H1 (cell line): ENCODE results near the gene SGSM1. TPM values are rescaled to one million over a fixed set of nuclear protein-coding genes. Genes with fewer than 3 reads are reported as not detected.

Experiments
- CTCF ChIA-PET: fragments of 300-600 bp; sonication (Branson Sonifier 250); formaldehyde crosslinking; loops from one replicate; lab custom pipeline; 2021; ENCODE audit not compliant: partially characterized antibody; lab: Charles Lee
- POLR2A ChIA-PET: fragments of 300-600 bp; sonication (Branson Sonifier 250); formaldehyde crosslinking; loops from one replicate; lab custom pipeline; 2021; ENCODE audit warnings: inconsistent platforms; ENCODE audit not compliant: partially characterized antibody; lab: Charles Lee
- DNase-seq, 2 experiments: peaks; one replicate each; pipeline versions ENCODE4 v3.0.0 to v3.0.0-alpha.2; 2010 to 2022; ENCODE audit warnings: low spot score in 2 of 2, low read depth in 1 of 2, mixed read lengths in 1 of 2
- FAIRE-seq: peaks from 2 replicates; lab custom pipeline; 2011; peaks lifted over from hg19 to GRCh38; lab: Jason Lieb, UNC
- H2AFZ ChIP-seq: 2 replicates; pipeline ENCODE4 v1.8.1; 2012; ENCODE audit warnings: low read length, inconsistent platforms
- H2AK5ac ChIP-seq: 2 replicates; pipeline ENCODE4 v1.6.1; 2013; ENCODE audit warnings: low read depth, low read length
- H2BK120ac ChIP-seq: replicated peaks from 2 replicates; pipeline ENCODE3; 2013; ENCODE audit warnings: low read depth, low read length, inconsistent platforms
- H2BK12ac ChIP-seq: 2 replicates; pipeline ENCODE4 v1.6.1; 2013; ENCODE audit warnings: low read depth, low read length
- H2BK15ac ChIP-seq: 2 replicates; pipeline ENCODE4 v1.6.1; 2013; ENCODE audit warnings: low read length
- H2BK20ac ChIP-seq: 2 replicates; pipeline ENCODE4 v1.6.1; 2013; ENCODE audit warnings: low read length
- H2BK5ac ChIP-seq: 2 replicates; pipeline ENCODE4 v1.6.1; 2013; ENCODE audit warnings: low read depth, low read length
- H3K14ac ChIP-seq: 2 replicates; pipeline ENCODE4 v1.6.1; 2013; ENCODE audit warnings: inconsistent platforms; ENCODE audit not compliant: insufficient read length
- H3K18ac ChIP-seq: 2 replicates; pipeline ENCODE4 v1.6.1; 2013; ENCODE audit warnings: low read length; ENCODE audit errors: extremely low read depth
- H3K23ac ChIP-seq: 2 replicates; pipeline ENCODE4 v1.6.1; 2013; ENCODE audit warnings: inconsistent platforms; ENCODE audit not compliant: insufficient read length
- H3K23me2 ChIP-seq: 2 replicates; pipeline ENCODE4 v1.6.1; 2013; ENCODE audit warnings: low read depth, low read length
- H3K27ac ChIP-seq: 2 replicates; pipeline ENCODE4 v1.6.1; 2011; ENCODE audit warnings: low read depth, low read length, inconsistent platforms
- H3K27me3 ChIP-seq, 4 experiments: replicated peaks in 1 of 4; 1 replicate in 1 of 4; 2 replicates in 3 of 4; pipeline versions ENCODE4 v1.6.1 to v1.8.1; 2011 to 2013; ENCODE audit warnings: low read length in 3 of 4, mild to moderate bottlenecking in 3 of 4, inconsistent platforms in 2 of 4, mixed read lengths in 2 of 4, moderate library complexity in 1 of 4; ENCODE audit not compliant: control insufficient read depth in 3 of 4, insufficient read depth in 3 of 4; ENCODE audit errors: extremely low read depth in 1 of 4
- H3K36me3 ChIP-seq, 4 experiments: 2 replicates each; pipeline versions ENCODE4 v1.6.1 to v1.8.1; 2011 to 2013; ENCODE audit warnings: mild to moderate bottlenecking in 4 of 4, low read length in 3 of 4, moderate library complexity in 2 of 4, control low read depth in 1 of 4, inconsistent platforms in 1 of 4; ENCODE audit not compliant: insufficient read depth in 4 of 4, control insufficient read depth in 2 of 4
- H3K4ac ChIP-seq: replicated peaks from 2 replicates; pipeline ENCODE3; 2013; ENCODE audit warnings: low read length, low read depth, mixed read lengths, inconsistent platforms; ENCODE audit not compliant: insufficient read length
- H3K4me1 ChIP-seq, 4 experiments: replicated peaks in 1 of 4; 1 replicate in 1 of 4; 2 replicates in 3 of 4; pipeline versions ENCODE4 v1.6.1 to v1.8.1; 2011 to 2013; ENCODE audit warnings: low read length in 3 of 4, inconsistent platforms in 2 of 4, mixed read lengths in 1 of 4; ENCODE audit not compliant: insufficient read depth in 4 of 4, control insufficient read depth in 3 of 4
- H3K4me2 ChIP-seq, 2 experiments: 2 replicates each; pipeline versions ENCODE4 v1.6.1 to v1.8.1; 2011 to 2013; ENCODE audit warnings: low read depth in 2 of 2, low read length in 2 of 2, control low read depth in 1 of 2, inconsistent platforms in 1 of 2, mild to moderate bottlenecking in 1 of 2; ENCODE audit not compliant: insufficient read depth in 1 of 2
- H3K4me3 ChIP-seq, 4 experiments: fragments of 200-600, 300-600 bp in 1 of 4; sonication (generic), shearing (Covaris generic), sonication (Bioruptor Twin) in 1 of 4; 2 replicates each; pipeline versions ENCODE4 v1.5.1 to v1.8.1; 2011 to 2016; ENCODE audit warnings: low read length in 4 of 4, low read depth in 3 of 4, control low read depth in 2 of 4, inconsistent platforms in 2 of 4, mild to moderate bottlenecking in 2 of 4, mixed read lengths in 1 of 4, moderate library complexity in 1 of 4; ENCODE audit not compliant: insufficient read depth in 2 of 4; ENCODE audit errors: extremely low read depth in 1 of 4
- H3K56ac ChIP-seq: replicated peaks from 2 replicates; pipeline ENCODE3; 2013; ENCODE audit warnings: low read depth, mild to moderate bottlenecking, mixed read lengths, low read length, inconsistent platforms; ENCODE audit not compliant: insufficient read length
- H3K79me1 ChIP-seq: 2 replicates; pipeline ENCODE4 v1.6.1; 2013; ENCODE audit warnings: low read depth, low read length, control low read depth
- H3K79me2 ChIP-seq, 2 experiments: 2 replicates each; pipeline versions ENCODE4 v1.6.1 to v1.8.1; 2012 to 2013; ENCODE audit warnings: low read length in 2 of 2, mild to moderate bottlenecking in 2 of 2, inconsistent platforms in 1 of 2; ENCODE audit not compliant: insufficient read depth in 2 of 2, control insufficient read depth in 1 of 2
- H3K9ac ChIP-seq, 4 experiments: replicated peaks in 1 of 4; 1 replicate in 1 of 4; 2 replicates in 3 of 4; pipeline versions ENCODE4 v1.6.1 to v1.8.1; 2011 to 2013; ENCODE audit warnings: low read depth in 3 of 4, low read length in 3 of 4, control low read depth in 2 of 4, mild to moderate bottlenecking in 2 of 4, moderate library complexity in 2 of 4, inconsistent platforms in 1 of 4; ENCODE audit errors: extremely low read depth in 1 of 4
- H3K9me3 ChIP-seq, 2 experiments: 2 replicates each; pipeline versions ENCODE4 v1.6.1 to v1.8.1; 2012 to 2013; ENCODE audit warnings: mild to moderate bottlenecking in 2 of 2, moderate library complexity in 2 of 2, control low read depth in 1 of 2, inconsistent platforms in 1 of 2, low read depth in 1 of 2, low read length in 1 of 2, mixed read lengths in 1 of 2; ENCODE audit not compliant: insufficient read depth in 2 of 2
- H4K20me1 ChIP-seq, 2 experiments: replicated peaks in 1 of 2; 2 replicates each; pipeline versions ENCODE3 to v1.8.1; 2011 to 2013; ENCODE audit warnings: inconsistent platforms in 2 of 2, low read length in 2 of 2, mild to moderate bottlenecking in 1 of 2; ENCODE audit not compliant: insufficient read depth in 2 of 2, control insufficient read depth in 1 of 2
- H4K5ac ChIP-seq: 2 replicates; pipeline ENCODE4 v1.6.1; 2013; ENCODE audit warnings: low read length, low read depth, mixed read lengths, inconsistent platforms; ENCODE audit not compliant: insufficient read length
- H4K8ac ChIP-seq: 2 replicates; pipeline ENCODE4 v1.8.0; 2013; ENCODE audit warnings: mild to moderate bottlenecking, moderate library complexity, low read length, inconsistent platforms; ENCODE audit not compliant: insufficient read depth; ENCODE audit errors: extremely low read depth
- H4K91ac ChIP-seq: replicated peaks from 2 replicates; pipeline ENCODE3; 2013; ENCODE audit warnings: low read length, mixed read lengths, inconsistent platforms; ENCODE audit not compliant: insufficient read length
- CHD1 ChIP-seq: IDR thresholded peaks from 2 replicates; pipeline ENCODE4 v1.6.1; 2012; ENCODE audit warnings: low read depth, low read length, improper control_type of control experiment
- JUND ChIP-seq: IDR thresholded peaks from 2 replicates; pipeline ENCODE4 v1.6.1; 2011; ENCODE audit warnings: mild to moderate bottlenecking, improper control_type of control experiment, low read length
- RAD21 ChIP-seq, 2 experiments: IDR thresholded peaks in 1 of 2; conservative IDR thresholded peaks in 1 of 2; 2 replicates each; pipeline ENCODE4 v1.6.1; 2011; ENCODE audit warnings: low read depth in 2 of 2, low read length in 2 of 2, improper control_type of control experiment in 1 of 2, inconsistent platforms in 1 of 2, mild to moderate bottlenecking in 1 of 2, moderate library complexity in 1 of 2
- RBBP5 ChIP-seq: IDR thresholded peaks from 2 replicates; pipeline ENCODE4 v1.7.1; 2012; ENCODE audit warnings: low read depth, mild to moderate bottlenecking, inconsistent platforms, low read length, moderate library complexity, borderline replicate concordance
- TEAD4 ChIP-seq: IDR thresholded peaks from 2 replicates; pipeline ENCODE4 v1.6.1; 2012; ENCODE audit warnings: low read depth, low read length, inconsistent platforms, mixed read lengths
- WGBS, 2 experiments: shearing (Covaris generic) in 1 of 2; methylation state at CpG; one replicate each; pipeline versions ENCODE4 v1.1.6 to v1.1.7; 2013 to 2015; ENCODE audit warnings: low lambda C conversion rate in 2 of 2, mixed read lengths in 2 of 2, inconsistent platforms in 1 of 2, low coverage in 1 of 2, missing lambda C conversion rate in 1 of 2; ENCODE audit not compliant: insufficient replicate concordance in 2 of 2, insufficient coverage in 1 of 2, insufficient read length in 1 of 2; ENCODE audit errors: extremely low coverage in 1 of 2, missing lambda C conversion rate in 1 of 2; 5-methylcytosine and 5-hydroxymethylcytosine counted together
- polyA plus RNA-seq, 7 experiments: library from polyadenylated mRNA; depleted of rRNA in 3 of 7; stranded (reverse) in 5 of 7; unstranded in 2 of 7; fragments of >200 nt in 5 of 7; fragments of 200-250 nt in 2 of 7; gene quantifications; 1 replicate in 5 of 7; 2 replicates in 1 of 7; 4 replicates in 1 of 7; pipeline versions ENCODE4 v1.2.1 to v1.2.3, GENCODE V29; 2011 to 2013; ENCODE audit warnings: missing spikeins in 2 of 7, mixed read lengths in 2 of 7
- total RNA-seq: library from RNA; stranded (reverse); fragmentation: NEBNext Ultra II Directional; extraction: Animal tissue kit (Norgen Biotek cat#: 25700); gene quantifications from 2 replicates; pipeline ENCODE4 v1.2.1, GENCODE V29; 2021

The SGSM1 gene
- total and polyA plus RNA-seq, 2 of the 8 experiments (the other 6 are each of a cell fraction or from before 2014, with no cell fraction given) = 2.8 to 5.2 TPM

GRCh38 chr22:24761888-24762675 lies 43.9 kb upstream of the SGSM1 start:
- Histone ChIP-seq H2BK12ac (no peak overlapping the region; the same call in 1 of the 2 replicates), H3K27ac (no peak overlapping the region), H4K5ac (no peak overlapping the region), H2AK5ac (no peak overlapping the region), H3K23me2 (no peaks in the 10 kb centered on the region), H3K36me3 (no peaks in the 10 kb centered on the region), H3K56ac (no peak overlapping the region), H3K18ac (no peak overlapping the region), H2AFZ (no peak overlapping the region), H2BK15ac (0 out of 2 replicates have a peak overlapping the region, but pooled peaks have one; percentile 95), H2BK20ac (no peak overlapping the region), H3K23ac (no peak overlapping the region), H4K91ac (no peak overlapping the region), H2BK120ac (no peak overlapping the region), H4K8ac (no peak overlapping the region), H2BK5ac (no peak overlapping the region; the same call in 1 of the 2 replicates), H3K4me2 (no peak overlapping the region; a peak in 1 of 4 replicates), H3K4ac (no peak overlapping the region), H3K9me3 (no peaks in the 10 kb centered on the region), H3K4me1 (peaks cover 0 to 11% (median 5%) of the 10 kb centered on the region in 4 experiments; a peak in 6 of 7 replicates), H3K4me3 (no peak overlapping the region), H3K79me2 (no peaks in the 10 kb centered on the region), H3K27me3 (no peaks in the 10 kb centered on the region), H3K14ac (no peak overlapping the region), H3K9ac (no peak overlapping the region), H4K20me1 (no peaks in the 10 kb centered on the region), H3K79me1 (no peaks in the 10 kb centered on the region)
- 86% methylated on average over 10 of the region's 10 CpGs; no CpG with 5 or more reads in 1 of the 2 experiments for WGBS, 2 experiments
- FAIRE-seq = no peak
- ChIA-PET CTCF (interaction anchor here (1.0 to 1.5 kb wide), 3 partner anchors 10 to 76 kb away, joined by 3 to 5 read pairs (median 4); no protein-coding TSS in a partner anchor), POLR2A (no interaction called here)
- DNase-seq = no peak
- no peak for TF ChIP-seq CHD1
- no peak for TF ChIP-seq TEAD4
- TF ChIP-seq RAD21 (IDR thresholded peaks at IDR 0.05 in 1 of 2, conservative IDR thresholded peaks at IDR 0.05 in 1 of 2; ENCODE audit: low read depth in 2 of 2, low read length in 2 of 2) = peak in 1 of 2 experiments; percentile 36; a peak in 1 of 4 replicates
- TF ChIP-seq JUND = no peak
- TF ChIP-seq RBBP5 = no peak
